MM.1S (cell line): Measurements from ENCODE around the gene RPTOR.

Source experiments
- EZH2 ChIP-seq: fragments of 300-600 bp; sonication (generic); optimal IDR thresholded peaks from 2 replicates; pipeline ENCODE3; 2017; ENCODE audit warnings: low read depth, mild to moderate bottlenecking, antibody characterized with exemption, low read length, mixed read lengths
- TF ChIP-seq, protein P1 (sequence below): fragments of 300-600 bp; sonication (generic); IDR thresholded peaks from 2 replicates; pipeline ENCODE4 v1.5.1; 2016; ENCODE audit warnings: antibody characterized with exemption, low read length, mixed read lengths

DNA sequence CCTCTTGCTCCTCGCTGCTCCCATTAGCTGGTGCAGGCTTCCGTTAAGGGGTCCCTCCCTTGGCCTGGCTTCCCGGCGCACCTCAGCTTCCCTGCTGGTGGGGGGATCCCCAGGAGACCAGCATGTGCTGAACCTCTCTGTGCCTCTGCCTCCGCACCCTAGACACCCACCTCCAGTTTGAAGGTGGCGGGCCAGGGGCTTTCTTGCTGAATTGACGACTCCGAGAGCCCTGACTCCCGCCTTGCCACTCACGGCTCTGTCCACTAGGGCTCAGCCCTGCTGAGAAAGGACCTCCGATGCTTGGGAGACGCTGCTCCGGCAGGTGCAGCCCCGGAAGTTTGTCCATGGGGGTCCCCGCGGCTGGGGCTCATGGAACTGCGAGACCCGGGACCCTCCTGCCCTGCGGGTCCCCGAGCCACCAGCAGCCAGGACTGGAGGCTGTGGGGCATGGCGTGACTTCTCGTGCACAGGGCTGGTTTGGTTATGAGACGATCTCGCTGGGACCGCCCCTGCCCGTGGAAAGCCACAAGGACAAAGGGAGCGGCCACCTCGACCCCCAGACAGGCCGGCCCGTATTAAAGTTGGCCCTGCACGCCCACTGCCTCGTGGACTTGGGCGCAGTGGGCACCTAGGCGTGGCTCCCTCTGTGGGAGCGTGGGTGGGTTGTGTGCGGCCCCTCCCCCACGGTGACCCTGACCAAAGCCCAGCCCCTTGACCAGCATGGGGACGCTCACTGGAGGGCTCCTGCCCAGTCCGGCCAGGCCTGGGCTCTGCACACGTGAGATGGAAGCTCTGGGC is 455.1 kb downstream of the RPTOR start:
- TF ChIP-seq, protein P1, sequence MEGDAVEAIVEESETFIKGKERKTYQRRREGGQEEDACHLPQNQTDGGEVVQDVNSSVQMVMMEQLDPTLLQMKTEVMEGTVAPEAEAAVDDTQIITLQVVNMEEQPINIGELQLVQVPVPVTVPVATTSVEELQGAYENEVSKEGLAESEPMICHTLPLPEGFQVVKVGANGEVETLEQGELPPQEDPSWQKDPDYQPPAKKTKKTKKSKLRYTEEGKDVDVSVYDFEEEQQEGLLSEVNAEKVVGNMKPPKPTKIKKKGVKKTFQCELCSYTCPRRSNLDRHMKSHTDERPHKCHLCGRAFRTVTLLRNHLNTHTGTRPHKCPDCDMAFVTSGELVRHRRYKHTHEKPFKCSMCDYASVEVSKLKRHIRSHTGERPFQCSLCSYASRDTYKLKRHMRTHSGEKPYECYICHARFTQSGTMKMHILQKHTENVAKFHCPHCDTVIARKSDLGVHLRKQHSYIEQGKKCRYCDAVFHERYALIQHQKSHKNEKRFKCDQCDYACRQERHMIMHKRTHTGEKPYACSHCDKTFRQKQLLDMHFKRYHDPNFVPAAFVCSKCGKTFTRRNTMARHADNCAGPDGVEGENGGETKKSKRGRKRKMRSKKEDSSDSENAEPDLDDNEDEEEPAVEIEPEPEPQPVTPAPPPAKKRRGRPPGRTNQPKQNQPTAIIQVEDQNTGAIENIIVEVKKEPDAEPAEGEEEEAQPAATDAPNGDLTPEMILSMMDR: no peak
- TF ChIP-seq EZH2: no peak
